Measurements from ENCODE around the gene SATB1.

SATB1 gene

GRCh38 chr3:18409266-18409665 lies 15.9 kb downstream of the SATB1 start:
- no peak overlapping the region for H3K4me3 ChIP-seq (ENCODE audit: low read depth, low read length)
- no peak for DNase-seq (ENCODE audit: low read depth)
- TF ChIP-seq MAX (IDR thresholded peaks at IDR 0.05; ENCODE audit: low read depth, low read length) = no peak
- no peak for TF ChIP-seq MYC (IDR thresholded peaks at IDR 0.05; ENCODE audit: low read depth, low read length)
- no peak for TF ChIP-seq POLR2A (IDR thresholded peaks at IDR 0.05; ENCODE audit: extremely low read depth, insufficient read length)
- no peak for TF ChIP-seq CTCF (IDR thresholded peaks at IDR 0.05; ENCODE audit: low read depth, low read length)

- no peak for DNase-seq (ENCODE audit: low read depth)
- TF ChIP-seq POLR2A (IDR thresholded peaks at IDR 0.05; ENCODE audit: extremely low read depth, insufficient read length) (no peak), MAX (IDR thresholded peaks at IDR 0.05; ENCODE audit: low read depth, low read length) (no peak), MYC (IDR thresholded peaks at IDR 0.05; ENCODE audit: low read depth, low read length) (no peak), CTCF (IDR thresholded peaks at IDR 0.05; ENCODE audit: low read depth, low read length) (no peak)
- H3K4me3 ChIP-seq (ENCODE audit: low read depth, low read length) = no peak overlapping the region
Measured at GRCh38 chr3:18405141-18405540, 20.0 kb downstream of the SATB1 start.

GRCh38 chr3:18403061-18403460 lies 22.1 kb downstream of the SATB1 start:
- H3K4me3 ChIP-seq (ENCODE audit: low read depth, low read length) = no peak overlapping the region
- TF ChIP-seq MYC (IDR thresholded peaks at IDR 0.05; ENCODE audit: low read depth, low read length) (no peak), MAX (IDR thresholded peaks at IDR 0.05; ENCODE audit: low read depth, low read length) (no peak), POLR2A (IDR thresholded peaks at IDR 0.05; ENCODE audit: extremely low read depth, insufficient read length) (no peak), CTCF (IDR thresholded peaks at IDR 0.05; ENCODE audit: low read depth, low read length) (no peak)
- DNase-seq (ENCODE audit: low read depth) = no peak

- TF ChIP-seq CTCF (IDR thresholded peaks at IDR 0.05; ENCODE audit: low read depth, low read length) (no peak), MAX (IDR thresholded peaks at IDR 0.05; ENCODE audit: low read depth, low read length) (no peak), MYC (IDR thresholded peaks at IDR 0.05; ENCODE audit: low read depth, low read length) (no peak), POLR2A (IDR thresholded peaks at IDR 0.05; ENCODE audit: extremely low read depth, insufficient read length) (no peak)
Measured at GRCh38 chr3:18402239-18402799, 22.8 kb downstream of the SATB1 start.

GRCh38 chr3:18401300-18401961 lies 23.7 kb downstream of the SATB1 start:
- TF ChIP-seq CTCF (IDR thresholded peaks at IDR 0.05; ENCODE audit: low read depth, low read length) = no peak
- TF ChIP-seq MAX (IDR thresholded peaks at IDR 0.05; ENCODE audit: low read depth, low read length) = peak; percentile 59
- TF ChIP-seq MYC (IDR thresholded peaks at IDR 0.05; ENCODE audit: low read depth, low read length) = peak; percentile 18
- peak; percentile 39 for DNase-seq (ENCODE audit: low read depth)
- H3K4me3 ChIP-seq (ENCODE audit: low read depth, low read length) = no peak overlapping the region

More at GRCh38 chr3:18402239-18402799, 22.8 kb downstream of the SATB1 start:
- DNase-seq (ENCODE audit: low read depth) = no peak
- no peak overlapping the region for H3K4me3 ChIP-seq (ENCODE audit: low read depth, low read length)

Data from NB4 (cell line).